HCT116 (cell line): ENCODE results near the gene SEMA4A. TPM values are rescaled to one million over a fixed set of nuclear protein-coding genes. Genes with fewer than 3 reads are reported as not detected.
A peak's percentile ranks its signal among the peaks of the same experiment; 100 is the strongest.
"Not testable (repeated sequence)": the region's sequence is repeated elsewhere in the genome, so short reads cannot be mapped to it uniquely, and the experiment has no call there.

Source experiments
- ATAC-seq: fragments of 200-7000 bp; cut with Tn5 transposase; 2 replicates; pipeline ENCODE4 v1.9.1; 2020; ENCODE audit warnings: mild to moderate bottlenecking, moderate library complexity
- BruUV-seq: library from RNA; stranded (reverse); fragments of 400-500 nt; replicated peaks from 2 replicates; lab custom pipeline; 2021; lab: Mats Ljungman, UMichigan
- CTCF ChIA-PET: fragments of 300-600 bp; sonication (Branson Sonifier 250); formaldehyde crosslinking; loops from one replicate; lab custom pipeline; 2021; ENCODE audit warnings: antibody characterized with exemption; lab: Charles Lee
- POLR2A ChIA-PET: fragments of 300-600, 350-600 bp; sonication (Branson Sonifier 250); formaldehyde crosslinking; loops from one replicate; lab custom pipeline; 2021; ENCODE audit warnings: antibody characterized with exemption; lab: Charles Lee
- RAD21 ChIA-PET, 2 experiments: fragments of 300-600 bp; sonication (Branson Sonifier 250); formaldehyde crosslinking; loops; one replicate each; lab custom pipeline; 2023; ENCODE audit warnings: low total read pairs in 2 of 2; ENCODE audit not compliant: uncharacterized antibody in 2 of 2, unreplicated experiment in 2 of 2, low non-redundant PET in 1 of 2; lab: Charles Lee
- DNase-seq: peaks from one replicate; pipeline ENCODE4 v3.0.0-alpha.2; 2010; ENCODE audit warnings: low read depth, low spot score
- H2AFZ ChIP-seq: fragments of 200-600 bp; shearing (Covaris generic), sonication (generic); 2 replicates; pipeline ENCODE4 v1.6.1; 2017; ENCODE audit warnings: low read depth, mixed run types, mixed read lengths, antibody characterized with exemption, low read length; ENCODE audit not compliant: poor library complexity, severe bottlenecking
- H3K27ac ChIP-seq: 2 replicates; pipeline ENCODE4 v1.5.1; 2012; ENCODE audit warnings: low read depth, low read length
- H3K27me3 ChIP-seq: fragments of 200-600 bp; sonication (generic); 2 replicates; pipeline ENCODE4 v1.6.1; 2016; ENCODE audit warnings: mixed run types, low read length, mixed read lengths; ENCODE audit not compliant: insufficient read depth
- H3K36me3 ChIP-seq, 2 experiments: fragments of 200-500 bp in 1 of 2; fragments of 200-600 bp in 1 of 2; sonication (Bioruptor generic) in 1 of 2; sonication (generic) in 1 of 2; 2 replicates each; pipeline versions ENCODE4 v1.5.1 to v1.6.1; 2014 to 2016; ENCODE audit warnings: low read length in 2 of 2, inconsistent platforms in 1 of 2, mixed read lengths in 1 of 2, mixed run types in 1 of 2; ENCODE audit not compliant: insufficient read depth in 2 of 2, control insufficient read depth in 1 of 2
- H3K4me1 ChIP-seq, 2 experiments: fragments of 200-600 bp in 1 of 2; sonication (generic) in 1 of 2; 2 replicates each; pipeline versions ENCODE4 v1.5.1 to v1.6.1; 2012 to 2017; ENCODE audit warnings: low read length in 2 of 2, inconsistent platforms in 1 of 2, mild to moderate bottlenecking in 1 of 2, mixed read lengths in 1 of 2, mixed run types in 1 of 2, moderate library complexity in 1 of 2; ENCODE audit not compliant: insufficient read depth in 2 of 2, control insufficient read depth in 1 of 2
- H3K4me2 ChIP-seq: fragments of 200-600 bp; sonication (generic); 2 replicates; pipeline ENCODE4 v1.6.1; 2017; ENCODE audit warnings: mixed run types, low read length, mixed read lengths
- H3K4me3 ChIP-seq, 2 experiments: fragments of 200-600 bp in 1 of 2; sonication (generic) in 1 of 2; replicated peaks in 1 of 2; 2 replicates each; pipeline ENCODE4 v1.5.1; 2011 to 2016; ENCODE audit warnings: low read length in 2 of 2, control low read depth in 1 of 2, low read depth in 1 of 2, mild to moderate bottlenecking in 1 of 2, mixed read lengths in 1 of 2, mixed run types in 1 of 2
- H3K79me2 ChIP-seq: fragments of 200-600 bp; sonication (generic); 2 replicates; pipeline ENCODE4 v1.6.1; 2017; ENCODE audit warnings: mild to moderate bottlenecking, mixed run types, low read length, moderate library complexity, mixed read lengths; ENCODE audit not compliant: insufficient read depth
- H3K9ac ChIP-seq: fragments of 200-600 bp; sonication (generic); 2 replicates; pipeline ENCODE4 v1.6.1; 2016; ENCODE audit warnings: low read length, mixed read lengths
- H3K9me2 ChIP-seq: fragments of 200-600 bp; sonication (generic), shearing (Covaris generic); 2 replicates; pipeline ENCODE4 v1.6.1; 2017; ENCODE audit warnings: mixed run types, mild to moderate bottlenecking, moderate library complexity; ENCODE audit not compliant: insufficient read depth
- H3K9me3 ChIP-seq, 2 experiments: fragments of 200-500 bp in 1 of 2; fragments of 200-600 bp in 1 of 2; sonication (Bioruptor generic) in 1 of 2; sonication (generic) in 1 of 2; 2 replicates each; pipeline ENCODE4 v1.6.1; 2014 to 2017; ENCODE audit warnings: low read length in 2 of 2, mixed read lengths in 2 of 2, inconsistent platforms in 1 of 2, low read depth in 1 of 2, mild to moderate bottlenecking in 1 of 2, mixed run types in 1 of 2, moderate library complexity in 1 of 2; ENCODE audit not compliant: control insufficient read depth in 1 of 2, insufficient read depth in 1 of 2
- H4K20me1 ChIP-seq: fragments of 200-600 bp; sonication (generic), shearing (Covaris generic); 2 replicates; pipeline ENCODE4 v1.6.1; 2017; ENCODE audit warnings: mixed run types, mild to moderate bottlenecking, moderate library complexity; ENCODE audit not compliant: insufficient read depth
- EZH2phosphoT487 ChIP-seq: fragments of 200-600 bp; IDR thresholded peaks from 2 replicates; pipeline ENCODE4 v1.6.1; 2018; ENCODE audit warnings: antibody characterized with exemption, borderline replicate concordance
- JUND ChIP-seq: IDR thresholded peaks from 2 replicates; pipeline ENCODE4 v1.6.1; 2012
- POLR2AphosphoS5 ChIP-seq: IDR thresholded peaks from 2 replicates; pipeline ENCODE4 v1.6.1; 2011; ENCODE audit warnings: mild to moderate bottlenecking, low read depth, low read length, moderate library complexity
- REST ChIP-seq: IDR thresholded peaks from 2 replicates; pipeline ENCODE4 v1.6.1; 2012; ENCODE audit warnings: low read depth
- SP1 ChIP-seq: IDR thresholded peaks from 2 replicates; pipeline ENCODE4 v1.6.1; 2012; ENCODE audit warnings: low read depth
- intact Hi-C: fragments of 100-400 bp; cut with micrococcal nuclease; formaldehyde crosslinking; loops from 2 replicates; pipeline ENCODE4 v1.10.0; 2022
- total RNA-seq: library from RNA; stranded (reverse); gene quantifications from one replicate; pipeline ENCODE4 v1.2.1, GENCODE V29; 2021; ENCODE audit not compliant: unreplicated experiment

SEMA4A gene
- total RNA-seq, 1 experiment from 2014 or later: 0.39 TPM

DNA sequence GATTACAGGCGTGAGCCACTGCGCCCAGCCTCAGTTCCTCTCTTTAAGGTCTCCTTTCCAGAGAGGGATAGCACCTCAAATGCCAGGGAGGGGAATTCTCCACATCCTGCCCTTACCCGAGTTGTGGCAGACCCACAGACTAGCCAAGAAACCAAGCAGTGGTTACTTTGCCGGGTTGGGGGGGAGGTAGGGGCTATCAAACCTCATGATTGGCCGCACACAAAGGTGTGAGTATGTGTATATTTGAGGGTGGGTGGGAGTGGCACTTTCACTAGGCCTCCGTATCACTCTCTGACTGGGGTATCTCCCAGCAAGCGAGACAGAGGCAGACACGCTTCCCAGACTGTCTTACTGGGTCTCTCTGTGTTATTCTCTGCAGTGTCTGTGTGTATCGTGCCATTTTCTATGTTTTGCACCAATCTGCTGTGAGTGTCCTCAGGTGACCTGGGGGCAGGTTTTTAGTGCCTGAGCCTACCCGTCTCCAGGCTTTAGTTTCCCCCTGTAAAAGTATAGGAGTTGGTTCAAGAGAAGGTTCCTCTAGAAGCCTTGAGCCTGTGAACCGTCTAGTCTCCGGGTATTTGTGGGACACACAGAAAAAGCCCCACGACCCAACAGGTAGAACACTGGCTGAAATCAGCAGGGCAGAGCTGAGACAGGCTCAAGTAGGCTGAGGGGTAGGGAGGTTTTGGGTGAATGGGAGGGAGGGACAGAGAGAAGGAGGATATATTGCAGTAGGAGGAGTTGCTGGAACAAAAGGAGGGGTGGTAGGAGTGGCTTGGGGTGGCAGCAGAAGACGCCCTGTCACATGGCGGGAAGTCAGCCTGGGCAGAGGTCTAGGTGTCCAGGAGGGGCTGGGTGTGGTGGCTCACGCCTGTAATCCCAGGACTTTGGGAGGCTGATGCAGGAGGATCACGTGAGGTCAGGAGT is 28.6 kb upstream of the SEMA4A start:
- CTCF ChIA-PET: interaction anchor here (0.6 to 8.4 kb wide), 6 partner anchors 11 to 27 kb away, joined by 3 to 189 read pairs (median 10); partner anchors contain the start of gene LMNA
- intact Hi-C loops: no loop called here
- peak overlapping the region; percentile 75 for H3K9ac ChIP-seq
- no peak overlapping the region for H2AFZ ChIP-seq
- peak; percentile 75 for TF ChIP-seq POLR2AphosphoS5
- TF ChIP-seq EZH2phosphoT487: no peak
- TF ChIP-seq JUND: no peak
- TF ChIP-seq SP1: no peak
- no peak for TF ChIP-seq REST
- H3K9me2 ChIP-seq: no peaks in the 10 kb centered on the region
- no peaks in the 10 kb centered on the region for H3K9me3 ChIP-seq
- RAD21 ChIA-PET: interaction anchor here in 1 of 2 experiments (1.1 kb wide), 1 partner anchor 18 kb away, joined by 3 read pairs; no protein-coding TSS in a partner anchor
- peaks cover 0 to 15% of the 10 kb centered on the region in 2 experiments; a peak in 1 of 4 replicates for H3K36me3 ChIP-seq
- H3K27ac ChIP-seq: peak overlapping the region; percentile 95
- H3K4me1 ChIP-seq: peaks cover 79 to 100% of the 10 kb centered on the region in 2 experiments
- DNase-seq (no peak), ATAC-seq (peak; percentile 28)
- peak overlapping the region; percentile 52 for H3K4me3 ChIP-seq
- peak overlapping the region; percentile 90 for H3K4me2 ChIP-seq
- TSS peak; percentile 95 for BruUV-seq
- H3K27me3 ChIP-seq: no peaks in the 10 kb centered on the region
- H4K20me1 ChIP-seq: peaks cover 4% of the 10 kb centered on the region; the same call in 1 of the 2 replicates
- peaks cover 99% of the 10 kb centered on the region for H3K79me2 ChIP-seq
- POLR2A ChIA-PET: interaction anchor here (0.6 to 6.1 kb wide), 7 partner anchors 11 to 184 kb away, joined by 3 to 56 read pairs (median 4); partner anchors contain the start of gene LMNA

DNA sequence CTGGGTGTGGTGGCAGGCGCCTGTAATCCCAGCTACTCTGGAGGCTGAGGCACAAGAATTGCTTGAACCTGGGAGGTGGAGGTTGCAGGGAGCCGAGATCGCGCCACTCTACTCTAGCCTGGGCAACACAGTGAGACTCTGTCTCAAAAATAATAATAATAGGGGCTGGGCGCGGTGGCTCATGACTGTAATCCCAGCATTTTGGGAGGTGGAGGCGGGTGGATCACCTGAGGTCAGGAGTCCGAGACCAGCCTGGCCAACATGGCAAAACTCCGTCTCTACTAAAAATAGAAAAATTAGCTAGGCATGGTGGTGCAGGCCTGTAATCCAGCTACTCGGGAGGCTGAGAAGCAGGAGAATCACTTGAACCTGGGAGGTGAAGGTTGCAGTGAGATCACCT is 27.8 kb upstream of the SEMA4A start:
- BruUV-seq, H2AFZ ChIP-seq, intact Hi-C loops, H4K20me1 ChIP-seq, H3K27me3 ChIP-seq, ATAC-seq, DNase-seq, H3K9me2 ChIP-seq, H3K9me3 ChIP-seq: not testable (repeated sequence)
- ChIA-PET RAD21 (interaction anchor here in 1 of 2 experiments (0.7 to 1.1 kb wide), 2 partner anchors 19 to 30 kb away, joined by 3 read pairs; no protein-coding TSS in a partner anchor), CTCF (interaction anchor here (1.5 to 8.4 kb wide), 5 partner anchors 12 to 28 kb away, joined by 6 to 189 read pairs (median 11); partner anchors contain the start of gene LMNA), POLR2A (interaction anchor here (0.6 to 6.1 kb wide), 7 partner anchors 12 to 185 kb away, joined by 3 to 56 read pairs (median 4); partner anchors contain the start of gene LMNA)
- peak overlapping the region; percentile 95 for H3K27ac ChIP-seq
- H3K9ac ChIP-seq: peak overlapping the region; percentile 75
- H3K4me3 ChIP-seq: peak overlapping the region; percentile 52
- H3K36me3 ChIP-seq: peaks cover 1 to 15% of the 10 kb centered on the region in 2 experiments; a peak in 3 of 4 replicates
- peak overlapping the region; percentile 90 for H3K4me2 ChIP-seq
- peaks cover 99% of the 10 kb centered on the region for H3K79me2 ChIP-seq
- peaks cover 77 to 100% of the 10 kb centered on the region in 2 experiments for H3K4me1 ChIP-seq
